Activated naive CD4-positive, alpha-beta T cell treated with anti-CD3 and anti-CD28 coated beads for 36 hours (primary cell): Measurements from ENCODE around the gene ADAMTSL4. TPM values are rescaled to one million over a fixed set of nuclear protein-coding genes. Genes with fewer than 3 reads are reported as not detected.

Experiments used
- CTCF ChIA-PET: fragments of 350-600 bp; sonication (Branson Sonifier 250); formaldehyde crosslinking; loops from one replicate; lab custom pipeline; 2021; ENCODE audit warnings: antibody characterized with exemption; lab: Charles Lee
- DNase-seq: peaks from one replicate; pipeline ENCODE4 v3.0.0-alpha.2; 2020
- H3K27ac Mint-ChIP-seq: one replicate; pipeline ENCODE4 v1.8.0; 2021; ENCODE audit warnings: mild to moderate bottlenecking, mixed read lengths
- H3K27me3 Mint-ChIP-seq: one replicate; pipeline ENCODE4 v1.8.0; 2021; ENCODE audit warnings: low read depth, mixed read lengths
- H3K36me3 Mint-ChIP-seq: one replicate; pipeline ENCODE4 v1.8.0; 2021; ENCODE audit warnings: low read depth, mixed read lengths
- H3K4me1 Mint-ChIP-seq: one replicate; pipeline ENCODE4 v1.8.0; 2021; ENCODE audit warnings: low read depth, mixed read lengths
- H3K4me3 Mint-ChIP-seq: one replicate; pipeline ENCODE4 v1.8.0; 2021; ENCODE audit warnings: mild to moderate bottlenecking, moderate library complexity, mixed read lengths
- H3K9me3 Mint-ChIP-seq: one replicate; pipeline ENCODE4 v1.8.0; 2021; ENCODE audit warnings: mixed read lengths
- intact Hi-C: fragments of 100-400 bp; cut with micrococcal nuclease; formaldehyde crosslinking; loops from one replicate; pipeline ENCODE4 v1.15.1; 2023
- microRNA-seq: library from miRNA; unstranded; fragments of <30 nt; microRNA quantifications from one replicate; pipeline ENCODE4 v1.2.0, GENCODE V29; 2022; ENCODE audit warnings: borderline microRNAs expressed, borderline replicate concordance
- total RNA-seq, 2 experiments: library from RNA; stranded (reverse); gene quantifications; one replicate each; pipeline ENCODE4 v1.2.3, GENCODE V29; 2021

The ADAMTSL4 gene
- total RNA-seq, 2 experiments from 2014 or later = 1.3 to 2.0 TPM

GRCh38 chr1:150609732-150610131, 60.5 kb downstream of the ADAMTSL4 start:
- Mint-ChIP-seq H3K36me3 (peaks cover 24% of the 10 kb centered on the region), H3K27me3 (no peaks in the 10 kb centered on the region), H3K9me3 (no peaks in the 10 kb centered on the region), H3K27ac (no peak overlapping the region), H3K4me1 (peaks cover 51% of the 10 kb centered on the region), H3K4me3 (no peak overlapping the region)
- no peak for DNase-seq
- intact Hi-C loops = loop anchor here (5.0 kb wide), 1 partner anchor 548 kb away; the partner anchor contains the start of gene TNFAIP8L2
- CTCF ChIA-PET = interaction anchor here (0.6 to 8.7 kb wide), 2 partner anchors 47 to 132 kb away, joined by 5 to 88 read pairs; no protein-coding TSS in a partner anchor

Small RNA genes lying within 50 kb of the gene (microRNA-seq; reads per million reads assigned to microRNA genes)
- not detected for gene MIR4257

Other genes starting within 250 kb of the ADAMTSL4 start
- 10 to 100 TPM; 49.1 to 52.5 TPM for gene PRPF3, start 227.9 kb upstream of the ADAMTSL4 start, total RNA-seq
- 10 to 100 TPM; 20.9 to 22.9 TPM for gene RPRD2, start 185.3 kb upstream of the ADAMTSL4 start, total RNA-seq
- gene TARS2, start 62.0 kb upstream of the ADAMTSL4 start, total RNA-seq = 10 to 100 TPM; 43.7 to 46.0 TPM
- under 1 TPM; 0.69 to 0.88 TPM for gene ECM1, start 41.3 kb upstream of the ADAMTSL4 start, total RNA-seq
- gene FALEC, start 33.7 kb upstream of the ADAMTSL4 start, total RNA-seq = not detected
- 100 to 1,000 TPM; 228 to 235 TPM for gene MCL1, start 30.2 kb downstream of the ADAMTSL4 start, total RNA-seq
- 100 to 1,000 TPM; 187 to 193 TPM for gene ENSA, start 80.2 kb downstream of the ADAMTSL4 start, total RNA-seq
- gene GOLPH3L, start 147.7 kb downstream of the ADAMTSL4 start, total RNA-seq = 10 to 100 TPM; 17.1 to 18.2 TPM
- gene HORMAD1, start 171.5 kb downstream of the ADAMTSL4 start, total RNA-seq = not detected
- 10 to 100 TPM; 37.0 to 37.7 TPM for gene CTSS, start 216.4 kb downstream of the ADAMTSL4 start, total RNA-seq